ENCODE measurements around the gene FAM209B. TPM values are rescaled to one million over a fixed set of nuclear protein-coding genes. Genes with fewer than 3 reads are reported as not detected.
"Not testable (repeated sequence)": the region's sequence is repeated elsewhere in the genome, so short reads cannot be mapped to it uniquely, and the experiment has no call there.

Gene FAM209B
- total RNA-seq, 4 donors from 2014 or later: 4.3 TPM; not detected in 3

- Histone ChIP-seq H3K27me3 (no peaks in the 10 kb centered on the region), H3K9me3 (no peaks in the 10 kb centered on the region), H3K4me1 (peaks cover 0 to 14% (median 8%) of the 10 kb centered on the region in 3 donors), H3K36me3 (no peaks in the 10 kb centered on the region), H3K27ac (no peak overlapping the region), H3K4me3 (no peak overlapping the region)
- ATAC-seq: no peak
- WGBS, 2 donors (ENCODE audit: low coverage in 1 of 2): 48 to 96% methylated on average over 3 to 6 of the region's 6 CpGs
- no peak for TF ChIP-seq CTCF (IDR thresholded peaks at IDR 0.05)
- TF ChIP-seq EP300 (IDR thresholded peaks at IDR 0.05): no peak
- TF ChIP-seq POLR2AphosphoS5 (IDR thresholded peaks at IDR 0.05): no peak
- TF ChIP-seq POLR2A (IDR thresholded peaks at IDR 0.05): no peak
These were observed 25.9 kb downstream of the FAM209B start for GRCh38 chr20:56558968-56559367.

GRCh38 chr20:56564526-56564925 is 31.5 kb downstream of the FAM209B start:
- H3K9me3 ChIP-seq, H3K4me1 ChIP-seq, H3K36me3 ChIP-seq, ATAC-seq, H3K27me3 ChIP-seq, H3K4me3 ChIP-seq, H3K27ac ChIP-seq: not testable (repeated sequence)
- 100% methylated on average over 1 of the region's 6 CpGs for WGBS, 2 donors (ENCODE audit: low coverage in 1 of 2)

GRCh38 chr20:56565511-56565910 is 32.5 kb downstream of the FAM209B start:
- TF ChIP-seq EP300 (IDR thresholded peaks at IDR 0.05) (no peak), POLR2AphosphoS5 (IDR thresholded peaks at IDR 0.05) (no peak), POLR2A (IDR thresholded peaks at IDR 0.05) (no peak), CTCF (IDR thresholded peaks at IDR 0.05) (no peak)
- Histone ChIP-seq H3K4me3 (no peak overlapping the region), H3K36me3 (no peaks in the 10 kb centered on the region), H3K9me3 (no peaks in the 10 kb centered on the region), H3K27me3 (no peaks in the 10 kb centered on the region), H3K4me1 (peaks cover 0 to 5% (median 0%) of the 10 kb centered on the region in 3 donors), H3K27ac (no peak overlapping the region)
- 80 to 82% methylated on average over 1 to 4 of the region's 4 CpGs for WGBS, 2 donors (ENCODE audit: low coverage in 1 of 2)
- ATAC-seq: no peak

GRCh38 chr20:56566621-56567020 is 33.6 kb downstream of the FAM209B start:
- Histone ChIP-seq H3K27ac (no peak overlapping the region), H3K9me3 (no peaks in the 10 kb centered on the region), H3K4me3 (no peak overlapping the region), H3K36me3 (no peaks in the 10 kb centered on the region), H3K27me3 (no peaks in the 10 kb centered on the region), H3K4me1 (peaks cover 0 to 5% (median 0%) of the 10 kb centered on the region in 3 donors)
- WGBS, 2 donors (ENCODE audit: low coverage in 1 of 2): 36 to 58% methylated on average over 2 to 3 of the region's 3 CpGs
- TF ChIP-seq POLR2A (IDR thresholded peaks at IDR 0.05): no peak
- no peak for TF ChIP-seq POLR2AphosphoS5 (IDR thresholded peaks at IDR 0.05)
- no peak for TF ChIP-seq CTCF (IDR thresholded peaks at IDR 0.05)
- no peak for TF ChIP-seq EP300 (IDR thresholded peaks at IDR 0.05)
- no peak for ATAC-seq

GRCh38 chr20:56570832-56571231 is 37.8 kb downstream of the FAM209B start:
- TF ChIP-seq EP300 (IDR thresholded peaks at IDR 0.05) (no peak), POLR2A (IDR thresholded peaks at IDR 0.05) (no peak), POLR2AphosphoS5 (IDR thresholded peaks at IDR 0.05) (no peak), CTCF (IDR thresholded peaks at IDR 0.05) (no peak)
- H3K4me3 ChIP-seq: no peak overlapping the region

More at GRCh38 chr20:56570832-56571231, 37.8 kb downstream of the FAM209B start:
- Histone ChIP-seq H3K27me3 (no peaks in the 10 kb centered on the region), H3K4me1 (peaks cover 0 to 5% (median 0%) of the 10 kb centered on the region in 3 donors), H3K9me3 (no peaks in the 10 kb centered on the region), H3K36me3 (no peaks in the 10 kb centered on the region), H3K27ac (no peak overlapping the region)
- 0% methylated on average over 1 of the region's 2 CpGs; no CpG with 5 or more reads in 1 of the 2 donors for WGBS, 2 donors (ENCODE audit: low coverage in 1 of 2)
- ATAC-seq: no peak
